Measurements from ENCODE around the gene C2orf49.

GRCh38 chr2:105379741-105380186, 42.4 kb downstream of the C2orf49 start:
- no peak for TF ChIP-seq CTCF (conservative IDR thresholded peaks at IDR 0.05; ENCODE audit: low read depth, low read length)
- no peak for TF ChIP-seq EZH2 (IDR thresholded peaks at IDR 0.05; ENCODE audit: borderline replicate concordance, low read depth, low read length, poor library complexity, severe bottlenecking)
